IMR-90 (cell line): ENCODE results near the gene WDR27. TPM values are rescaled to one million over a fixed set of nuclear protein-coding genes. Genes with fewer than 3 reads are reported as not detected.

Experiments used
- ATAC-seq: fragments of 200-7000 bp; cut with Tn5 transposase; 2 replicates; pipeline ENCODE4 v1.9.1; 2020; ENCODE audit warnings: low read depth, mild to moderate bottlenecking, moderate library complexity
- BruUV-seq: library from RNA; stranded (reverse); fragments of 400-500 nt; replicated peaks from 2 replicates; lab custom pipeline; 2021; lab: Mats Ljungman, UMichigan
- CTCF ChIA-PET: fragments of 300-600 bp; formaldehyde crosslinking; extraction: SDS; loops from one replicate; lab custom pipeline; 2021; ENCODE audit warnings: antibody characterized with exemption; lab: Yijun Ruan, JAX
- POLR2A ChIA-PET: fragments of 300-600 bp; sonication (Branson Sonifier 250); formaldehyde crosslinking; loops from one replicate; lab custom pipeline; 2022; ENCODE audit warnings: antibody characterized with exemption; ENCODE audit not compliant: unreplicated experiment; lab: Charles Lee
- DNase-seq: peaks from one replicate; pipeline ENCODE4 v3.0.0; 2013
- H2AFZ ChIP-seq: replicated peaks from 2 replicates; pipeline ENCODE3; 2013; ENCODE audit warnings: low read length, mild to moderate bottlenecking; ENCODE audit not compliant: poor library complexity
- H2AK5ac ChIP-seq: 2 replicates; pipeline ENCODE4 v1.6.1; 2013; ENCODE audit warnings: low read depth, low read length, inconsistent platforms
- H2AK9ac ChIP-seq: replicated peaks from 2 replicates; pipeline ENCODE3; 2013; ENCODE audit warnings: mild to moderate bottlenecking, low read depth, low read length, moderate library complexity; ENCODE audit not compliant: poor library complexity
- H2BK120ac ChIP-seq: 2 replicates; pipeline ENCODE4 v1.6.1; 2013; ENCODE audit warnings: low read depth, low read length, inconsistent platforms
- H2BK15ac ChIP-seq: 3 replicates; pipeline ENCODE4 v1.6.1; 2013; ENCODE audit warnings: low read depth, low read length, inconsistent platforms
- H2BK20ac ChIP-seq: 2 replicates; pipeline ENCODE4 v1.6.1; 2013; ENCODE audit warnings: low read depth, mild to moderate bottlenecking, inconsistent platforms, low read length, moderate library complexity
- H2BK5ac ChIP-seq: 2 replicates; pipeline ENCODE4 v1.6.1; 2013; ENCODE audit warnings: mild to moderate bottlenecking, low read depth, low read length, inconsistent platforms; ENCODE audit not compliant: poor library complexity, severe bottlenecking
- H3K14ac ChIP-seq: replicated peaks from 2 replicates; pipeline ENCODE4 v1.6.1; 2013; ENCODE audit warnings: low read depth, low read length, inconsistent platforms
- H3K18ac ChIP-seq: 2 replicates; pipeline ENCODE4 v1.6.1; 2013; ENCODE audit warnings: low read depth, low read length, control low read depth
- H3K23ac ChIP-seq: 2 replicates; pipeline ENCODE4 v1.6.1; 2013; ENCODE audit warnings: low read depth, low read length, inconsistent platforms
- H3K27ac ChIP-seq: 2 replicates; pipeline ENCODE4 v1.5.1; 2013; ENCODE audit warnings: mild to moderate bottlenecking, control low read depth, low read length; ENCODE audit not compliant: insufficient read depth
- H3K27me3 ChIP-seq: 2 replicates; pipeline ENCODE4 v1.6.1; 2013; ENCODE audit warnings: low read length; ENCODE audit not compliant: control insufficient read depth, insufficient read depth
- H3K36me3 ChIP-seq: 2 replicates; pipeline ENCODE4 v1.6.1; 2013; ENCODE audit warnings: low read length, mixed read lengths; ENCODE audit not compliant: control insufficient read depth, insufficient read depth
- H3K4ac ChIP-seq: 2 replicates; pipeline ENCODE4 v1.6.1; 2013; ENCODE audit warnings: low read depth, low read length, inconsistent platforms
- H3K4me1 ChIP-seq: 2 replicates; pipeline ENCODE4 v1.6.1; 2013; ENCODE audit warnings: low read length, mixed read lengths; ENCODE audit not compliant: control insufficient read depth, insufficient read depth
- H3K4me2 ChIP-seq: 2 replicates; pipeline ENCODE4 v1.6.1; 2013; ENCODE audit warnings: low read depth, mild to moderate bottlenecking, control low read depth, low read length, moderate library complexity
- H3K4me3 ChIP-seq: 2 replicates; pipeline ENCODE4 v1.5.1; 2013; ENCODE audit warnings: low read depth, mild to moderate bottlenecking, control low read depth, low read length, moderate library complexity; ENCODE audit not compliant: insufficient read depth
- H3K56ac ChIP-seq: 2 replicates; pipeline ENCODE4 v1.6.1; 2013; ENCODE audit warnings: low read length, inconsistent platforms; ENCODE audit not compliant: insufficient read depth; ENCODE audit errors: extremely low read depth
- H3K79me1 ChIP-seq, 2 experiments: 2 replicates each; pipeline ENCODE4 v1.6.1; 2013; ENCODE audit warnings: low read length in 2 of 2, inconsistent platforms in 1 of 2, low read depth in 1 of 2
- H3K9ac ChIP-seq: 2 replicates; pipeline ENCODE4 v1.6.1; 2013; ENCODE audit warnings: low read depth, low read length, control low read depth
- H3K9me1 ChIP-seq: 2 replicates; pipeline ENCODE4 v1.6.1; 2013; ENCODE audit warnings: low read length, inconsistent platforms; ENCODE audit not compliant: insufficient read depth
- H3K9me3 ChIP-seq: 2 replicates; pipeline ENCODE4 v1.6.1; 2013; ENCODE audit warnings: low read length; ENCODE audit not compliant: control insufficient read depth, insufficient read depth
- H4K20me1 ChIP-seq: 2 replicates; pipeline ENCODE4 v1.6.1; 2013; ENCODE audit warnings: low read length, inconsistent platforms; ENCODE audit not compliant: insufficient read depth
- H4K5ac ChIP-seq: 2 replicates; pipeline ENCODE4 v1.6.1; 2013; ENCODE audit warnings: mild to moderate bottlenecking, low read depth, low read length, control low read depth
- H4K8ac ChIP-seq, 2 experiments: 2 replicates each; pipeline ENCODE4 v1.6.1; 2013; ENCODE audit warnings: low read depth in 2 of 2, low read length in 2 of 2, control low read depth in 1 of 2, inconsistent platforms in 1 of 2
- H4K91ac ChIP-seq: 2 replicates; pipeline ENCODE4 v1.6.1; 2013; ENCODE audit warnings: low read depth, low read length, inconsistent platforms; ENCODE audit not compliant: insufficient read depth
- BHLHE40 ChIP-seq: fragments of 150-350 bp; IDR thresholded peaks from 2 replicates; pipeline ENCODE4 v1.6.1; 2016; ENCODE audit warnings: mild to moderate bottlenecking, low read depth, low read length
- CHD1 ChIP-seq: IDR thresholded peaks from 2 replicates; pipeline ENCODE4 v1.6.1; 2012; ENCODE audit warnings: low read depth, low read length, improper control_type of control experiment
- FOS ChIP-seq: fragments of 150-350 bp; IDR thresholded peaks from 2 replicates; pipeline ENCODE4 v1.6.1; 2016; ENCODE audit warnings: low read depth, low read length
- MAFK ChIP-seq: IDR thresholded peaks from 2 replicates; pipeline ENCODE4 v1.6.1; 2012; ENCODE audit warnings: low read depth, low read length, improper control_type of control experiment
- MAZ ChIP-seq: IDR thresholded peaks from 2 replicates; pipeline ENCODE4 v1.6.1; 2012; ENCODE audit warnings: low read depth, mild to moderate bottlenecking, low read length, improper control_type of control experiment, moderate library complexity, borderline replicate concordance
- MXI1 ChIP-seq: IDR thresholded peaks from 2 replicates; pipeline ENCODE4 v1.6.1; 2012; ENCODE audit warnings: low read depth, mild to moderate bottlenecking, low read length, moderate library complexity, borderline replicate concordance
- NFE2L2 ChIP-seq: fragments of 150-350 bp; IDR thresholded peaks from 2 replicates; pipeline ENCODE4 v1.6.1; 2016; ENCODE audit warnings: low read depth, mild to moderate bottlenecking, low read length
- POLR2A ChIP-seq: IDR thresholded peaks from 2 replicates; pipeline ENCODE4 v1.6.1; 2012; ENCODE audit warnings: mild to moderate bottlenecking, low read depth, low read length
- RAD21 ChIP-seq: IDR thresholded peaks from 2 replicates; pipeline ENCODE4 v1.6.1; 2012; ENCODE audit warnings: low read length, improper control_type of control experiment
- RCOR1 ChIP-seq: IDR thresholded peaks from 2 replicates; pipeline ENCODE4 v1.6.1; 2012; ENCODE audit warnings: mild to moderate bottlenecking, low read length, improper control_type of control experiment; ENCODE audit not compliant: insufficient replicate concordance
- SMC3 ChIP-seq: fragments of 150-350 bp; IDR thresholded peaks from 2 replicates; pipeline ENCODE4 v1.6.1; 2016; ENCODE audit warnings: low read depth, mild to moderate bottlenecking, antibody characterized with exemption, low read length, moderate library complexity
- WGBS, 2 experiments: methylation state at CpG; one replicate each; pipeline versions ENCODE4 v1.1.5 to v1.1.7; 2013; ENCODE audit warnings: missing lambda C conversion rate in 2 of 2; ENCODE audit not compliant: insufficient read length in 1 of 2; ENCODE audit errors: extremely low coverage in 2 of 2; 5-methylcytosine and 5-hydroxymethylcytosine counted together
- dilution Hi-C: fragments of 300-500 bp; cut with HindIII; formaldehyde crosslinking; loops from one replicate; pipeline ENCODE4 v1.14.3; 2018; ENCODE audit warnings: low sequenced_read_pairs; ENCODE audit not compliant: unreplicated experiment
- in situ Hi-C: fragments of 300-500 bp; cut with MboI; formaldehyde crosslinking; loops from 3 replicates; pipeline ENCODE4 v1.14.3; 2019; ENCODE audit warnings: low sequenced_read_pairs, inconsistent platforms, mixed read lengths
- intact Hi-C: fragments of 100-400 bp; cut with micrococcal nuclease; formaldehyde crosslinking; loops from 2 replicates; pipeline ENCODE4 v1.10.0; 2022
- polyA plus RNA-seq, 3 experiments: library from polyadenylated mRNA; depleted of rRNA; stranded (reverse); fragments of >200 nt; gene quantifications; 2 replicates each; pipeline ENCODE4 v1.2.3, GENCODE V29; 2012; ENCODE audit warnings: low replicate concordance in 1 of 3
- total RNA-seq: library from RNA; depleted of rRNA; stranded (reverse); fragments of >200 nt; gene quantifications from 2 replicates; pipeline ENCODE4 v1.2.3, GENCODE V29; 2012
- TF ChIP-seq, protein P1 (sequence below): conservative IDR thresholded peaks from 2 replicates; pipeline ENCODE4 v1.5.1; 2012; ENCODE audit warnings: mild to moderate bottlenecking, low read depth, low read length, improper control_type of control experiment
- TF ChIP-seq, protein P2 (sequence below): fragments of 150-350 bp; IDR thresholded peaks from 2 replicates; pipeline ENCODE4 v1.6.1; 2017; ENCODE audit warnings: mild to moderate bottlenecking, antibody characterized with exemption, low read length, low read depth
- TF ChIP-seq, protein P3 (sequence below): fragments of 150-350 bp; IDR thresholded peaks from 2 replicates; pipeline ENCODE4 v1.6.1; 2016; ENCODE audit warnings: low read depth, mild to moderate bottlenecking, low read length, moderate library complexity, borderline replicate concordance

WDR27 gene
- total and polyA plus RNA-seq, 2 of the 4 experiments (the other 2 are of a cell fraction), result 7.0 to 18.5 TPM

DNA sequence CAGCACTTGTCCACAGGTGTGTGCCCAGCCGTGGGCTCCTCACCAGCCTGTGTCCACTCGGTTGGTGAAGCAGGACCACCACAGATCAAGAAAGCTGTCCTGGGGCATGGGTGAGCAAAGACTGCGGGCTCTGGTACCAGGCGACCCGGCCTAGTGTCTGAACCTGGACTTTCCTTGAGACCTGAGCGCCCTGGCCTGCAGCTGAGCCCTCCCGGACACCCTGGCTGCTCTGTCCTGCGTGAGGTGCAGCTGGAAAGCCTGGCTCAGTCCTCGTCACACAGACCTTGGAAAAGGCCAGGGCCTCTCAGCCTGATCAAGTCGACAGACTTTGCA lies 247.0 kb downstream of the WDR27 start:
- in situ Hi-C loops, result no loop called here
- peaks cover 22% of the 10 kb centered on the region; the same call in 1 of the 2 replicates for H3K9me1 ChIP-seq
- TF ChIP-seq, protein P1, sequence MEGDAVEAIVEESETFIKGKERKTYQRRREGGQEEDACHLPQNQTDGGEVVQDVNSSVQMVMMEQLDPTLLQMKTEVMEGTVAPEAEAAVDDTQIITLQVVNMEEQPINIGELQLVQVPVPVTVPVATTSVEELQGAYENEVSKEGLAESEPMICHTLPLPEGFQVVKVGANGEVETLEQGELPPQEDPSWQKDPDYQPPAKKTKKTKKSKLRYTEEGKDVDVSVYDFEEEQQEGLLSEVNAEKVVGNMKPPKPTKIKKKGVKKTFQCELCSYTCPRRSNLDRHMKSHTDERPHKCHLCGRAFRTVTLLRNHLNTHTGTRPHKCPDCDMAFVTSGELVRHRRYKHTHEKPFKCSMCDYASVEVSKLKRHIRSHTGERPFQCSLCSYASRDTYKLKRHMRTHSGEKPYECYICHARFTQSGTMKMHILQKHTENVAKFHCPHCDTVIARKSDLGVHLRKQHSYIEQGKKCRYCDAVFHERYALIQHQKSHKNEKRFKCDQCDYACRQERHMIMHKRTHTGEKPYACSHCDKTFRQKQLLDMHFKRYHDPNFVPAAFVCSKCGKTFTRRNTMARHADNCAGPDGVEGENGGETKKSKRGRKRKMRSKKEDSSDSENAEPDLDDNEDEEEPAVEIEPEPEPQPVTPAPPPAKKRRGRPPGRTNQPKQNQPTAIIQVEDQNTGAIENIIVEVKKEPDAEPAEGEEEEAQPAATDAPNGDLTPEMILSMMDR, result no peak
- TF ChIP-seq FOS, result no peak
- no peak for TF ChIP-seq POLR2A
- TF ChIP-seq, protein P2, sequence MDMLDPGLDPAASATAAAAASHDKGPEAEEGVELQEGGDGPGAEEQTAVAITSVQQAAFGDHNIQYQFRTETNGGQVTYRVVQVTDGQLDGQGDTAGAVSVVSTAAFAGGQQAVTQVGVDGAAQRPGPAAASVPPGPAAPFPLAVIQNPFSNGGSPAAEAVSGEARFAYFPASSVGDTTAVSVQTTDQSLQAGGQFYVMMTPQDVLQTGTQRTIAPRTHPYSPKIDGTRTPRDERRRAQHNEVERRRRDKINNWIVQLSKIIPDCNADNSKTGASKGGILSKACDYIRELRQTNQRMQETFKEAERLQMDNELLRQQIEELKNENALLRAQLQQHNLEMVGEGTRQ, result no peak
- no peak for TF ChIP-seq CHD1
- TF ChIP-seq NFE2L2, result no peak
- no peak for TF ChIP-seq RCOR1
- no peak for TF ChIP-seq MAZ
- TF ChIP-seq BHLHE40, result no peak
- no peak for TF ChIP-seq MAFK
- no peak for TF ChIP-seq SMC3
- TF ChIP-seq, protein P3, sequence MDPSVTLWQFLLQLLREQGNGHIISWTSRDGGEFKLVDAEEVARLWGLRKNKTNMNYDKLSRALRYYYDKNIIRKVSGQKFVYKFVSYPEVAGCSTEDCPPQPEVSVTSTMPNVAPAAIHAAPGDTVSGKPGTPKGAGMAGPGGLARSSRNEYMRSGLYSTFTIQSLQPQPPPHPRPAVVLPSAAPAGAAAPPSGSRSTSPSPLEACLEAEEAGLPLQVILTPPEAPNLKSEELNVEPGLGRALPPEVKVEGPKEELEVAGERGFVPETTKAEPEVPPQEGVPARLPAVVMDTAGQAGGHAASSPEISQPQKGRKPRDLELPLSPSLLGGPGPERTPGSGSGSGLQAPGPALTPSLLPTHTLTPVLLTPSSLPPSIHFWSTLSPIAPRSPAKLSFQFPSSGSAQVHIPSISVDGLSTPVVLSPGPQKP, result no peak
- TF ChIP-seq MXI1, result no peak
- no peak for TF ChIP-seq RAD21
- ChIA-PET CTCF (interaction anchor here (0.6 kb wide), 1 partner anchor 387 kb away, joined by 4 read pairs; no protein-coding TSS in a partner anchor), POLR2A (interaction anchor here (0.5 kb wide), 1 partner anchor 741 kb away, joined by 3 read pairs; no protein-coding TSS in a partner anchor)
- H3K4me2 ChIP-seq, result no peak overlapping the region
- peak overlapping the region; percentile 68 for H2BK5ac ChIP-seq
- peak overlapping the region; percentile 6; the same call in 1 of the 2 replicates for H3K18ac ChIP-seq
- no peak overlapping the region for H3K4me3 ChIP-seq
- H3K14ac ChIP-seq, result no peak overlapping the region
- peak overlapping the region; percentile 16 for H3K27ac ChIP-seq
- ATAC-seq, result no peak
- peak overlapping the region; percentile 34; the same call in 1 of the 2 replicates for H4K5ac ChIP-seq
- no peaks in the 10 kb centered on the region for H3K27me3 ChIP-seq
- peak overlapping the region; percentile 71 for H2AFZ ChIP-seq
- no peaks in the 10 kb centered on the region for H4K20me1 ChIP-seq
- no peaks in the 10 kb centered on the region for H3K36me3 ChIP-seq
- no TSS peak for BruUV-seq
- peak overlapping the region; percentile 82; the same call in 2 of the 3 replicates for H2BK15ac ChIP-seq
- peak overlapping the region; percentile 2 to 73; a peak in 3 of 4 replicates for H4K8ac ChIP-seq
- H3K9me3 ChIP-seq, result peaks cover 1% of the 10 kb centered on the region; the same call in 1 of the 2 replicates
- no peak for DNase-seq
- peak overlapping the region; percentile 82 for H2AK5ac ChIP-seq
- dilution Hi-C loops, result no loop called here
- no peaks in the 10 kb centered on the region for H3K79me1 ChIP-seq
- H2BK120ac ChIP-seq, result peak overlapping the region; percentile 95
- intact Hi-C loops, result loop anchor here (10.0 kb wide), 1 partner anchor 380 kb away; no protein-coding TSS in a partner anchor
- H4K91ac ChIP-seq, result peak overlapping the region; percentile 94
- no peak overlapping the region for H3K23ac ChIP-seq
- peaks cover 20% of the 10 kb centered on the region for H3K4me1 ChIP-seq
- peak overlapping the region; percentile 18 for H2AK9ac ChIP-seq
- H2BK20ac ChIP-seq, result peak overlapping the region; percentile 91
- no peak overlapping the region; the same call in 1 of the 2 replicates for H3K56ac ChIP-seq
- no peak overlapping the region for H3K9ac ChIP-seq
- 94% methylated on average over 8 of the region's 10 CpGs; no CpG with 5 or more reads in 1 of the 2 experiments for WGBS, 2 experiments
- H3K4ac ChIP-seq, result peak overlapping the region; percentile 85
